Type B pancreatic cell (in vitro differentiated cells): ENCODE data around the gene SMIM44. TPM values are rescaled to one million over a fixed set of nuclear protein-coding genes. Genes with fewer than 3 reads are reported as not detected.
A peak's percentile ranks its signal among the peaks of the same experiment; 100 is the strongest.

Experiments used
- DNase-seq: peaks from one replicate; pipeline ENCODE4 v3.0.0; 2021; ENCODE audit warnings: mixed read lengths; ENCODE audit not compliant: unreplicated experiment; ENCODE audit errors: extremely low spot score
- H3K27ac Mint-ChIP-seq: 2 replicates; pipeline ENCODE4 v1.8.0; 2021; ENCODE audit warnings: mild to moderate bottlenecking, mixed read lengths
- H3K27me3 Mint-ChIP-seq: 2 replicates; pipeline ENCODE4 v1.8.0; 2021; ENCODE audit warnings: mixed read lengths
- H3K36me3 Mint-ChIP-seq: 2 replicates; pipeline ENCODE4 v1.8.0; 2021; ENCODE audit warnings: mixed read lengths
- H3K4me1 Mint-ChIP-seq: one replicate; pipeline ENCODE4 v1.8.0; 2021; ENCODE audit warnings: mixed read lengths; ENCODE audit not compliant: unreplicated experiment
- H3K4me3 Mint-ChIP-seq: 2 replicates; pipeline ENCODE4 v1.8.0; 2021; ENCODE audit warnings: mild to moderate bottlenecking, mixed read lengths
- H3K9me3 Mint-ChIP-seq: 2 replicates; pipeline ENCODE4 v1.8.0; 2021; ENCODE audit warnings: mixed read lengths
- CTCF ChIP-seq: fragments of 200-600 bp; sonication (generic); conservative IDR thresholded peaks from 2 replicates; pipeline ENCODE4 v1.5.0; 2021; ENCODE audit warnings: antibody characterized with exemption, mild to moderate bottlenecking
- total RNA-seq: library from RNA; stranded (reverse); gene quantifications from 2 replicates; pipeline ENCODE4 v1.2.1, GENCODE V29; 2021; ENCODE audit warnings: low replicate concordance

Gene SMIM44
- total RNA-seq, 1 donor from 2014 or later = not detected

- no peak for TF ChIP-seq CTCF
- Mint-ChIP-seq H3K4me1 (peaks cover 5% of the 10 kb centered on the region), H3K36me3 (peaks cover 5% of the 10 kb centered on the region), H3K4me3 (peak overlapping the region; percentile 99), H3K27me3 (no peaks in the 10 kb centered on the region), H3K9me3 (no peaks in the 10 kb centered on the region), H3K27ac (peak overlapping the region; percentile 98)
- no peak for DNase-seq
Measured at GRCh38 chr19:3433805-3434540, 49.3 kb downstream of the SMIM44 start.

- Mint-ChIP-seq H3K9me3 (no peaks in the 10 kb centered on the region), H3K36me3 (peaks cover 5% of the 10 kb centered on the region), H3K27me3 (no peaks in the 10 kb centered on the region), H3K4me3 (no peak overlapping the region), H3K4me1 (peaks cover 5% of the 10 kb centered on the region), H3K27ac (no peak overlapping the region)
- no peak for TF ChIP-seq CTCF
- no peak for DNase-seq
Measured at GRCh38 chr19:3433313-3433712, 49.9 kb downstream of the SMIM44 start.

Other genes starting within 250 kb of the SMIM44 start
- gene NFIC, start 116.9 kb downstream of the SMIM44 start, total RNA-seq = 12.5 and 17.8 TPM in 2 replicates
- 7.0 and 21.9 TPM in 2 replicates for gene SMIM24, start 2.9 kb downstream of the SMIM44 start, total RNA-seq
- 10.5 and 10.8 TPM in 2 replicates for gene DOHH, start 17.2 kb upstream of the SMIM44 start, total RNA-seq
- 59.4 and 63.2 TPM in 2 replicates for gene FZR1, start 22.9 kb upstream of the SMIM44 start, total RNA-seq
- gene TEKTIP1, start 55.7 kb upstream of the SMIM44 start, total RNA-seq = 1.3 and 3.4 TPM in 2 replicates
- gene MFSD12, start 74.1 kb upstream of the SMIM44 start, total RNA-seq = 74.1 and 80.9 TPM in 2 replicates
- gene HMG20B, start 89.5 kb upstream of the SMIM44 start, total RNA-seq = 60.1 and 78.3 TPM in 2 replicates
- gene GIPC3, start 102.0 kb upstream of the SMIM44 start, total RNA-seq = 0.07 TPM in 1 of 2 replicates, not detected in the other
- gene TBXA2R, start 123.4 kb upstream of the SMIM44 start, total RNA-seq = not detected in 2 replicates
- gene CACTIN, start 143.3 kb upstream of the SMIM44 start, total RNA-seq = 31.6 and 32.4 TPM in 2 replicates
- 35.9 and 44.5 TPM in 2 replicates for gene PIP5K1C, start 217.0 kb upstream of the SMIM44 start, total RNA-seq
- 20.0 and 53.8 TPM in 2 replicates for gene TJP3, start 224.9 kb upstream of the SMIM44 start, total RNA-seq